Measurements from ENCODE around the gene DIAPH2. TPM values are rescaled to one million over a fixed set of nuclear protein-coding genes. Genes with fewer than 3 reads are reported as not detected.

The DIAPH2 gene
- total and polyA plus RNA-seq, 9 of the 15 experiments (the other 6 are each of a cell fraction or from before 2014, with no cell fraction given), result 0.01 to 0.18 (median 0.07) TPM; not detected in 1

DNA sequence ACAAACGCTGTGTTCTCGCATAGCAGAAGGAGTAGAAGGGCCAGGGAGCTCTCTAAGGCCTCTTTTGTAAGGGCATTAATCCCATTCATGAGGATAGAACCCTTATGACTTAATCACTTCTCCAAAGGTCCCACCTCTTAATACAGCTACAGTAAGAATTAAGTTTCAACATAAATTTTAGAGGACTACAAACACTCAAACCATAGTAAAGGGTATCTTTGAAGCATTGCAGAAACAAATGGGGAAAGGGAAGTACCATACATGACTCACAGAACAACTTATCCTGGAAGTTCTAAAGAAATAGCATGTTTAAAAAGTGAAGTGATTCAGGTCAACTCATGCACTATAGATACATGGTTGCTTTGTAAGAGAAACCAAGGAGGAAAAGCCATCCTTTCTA lies 879.9 kb downstream of the DIAPH2 start (continued):
- TF ChIP-seq, protein P1, sequence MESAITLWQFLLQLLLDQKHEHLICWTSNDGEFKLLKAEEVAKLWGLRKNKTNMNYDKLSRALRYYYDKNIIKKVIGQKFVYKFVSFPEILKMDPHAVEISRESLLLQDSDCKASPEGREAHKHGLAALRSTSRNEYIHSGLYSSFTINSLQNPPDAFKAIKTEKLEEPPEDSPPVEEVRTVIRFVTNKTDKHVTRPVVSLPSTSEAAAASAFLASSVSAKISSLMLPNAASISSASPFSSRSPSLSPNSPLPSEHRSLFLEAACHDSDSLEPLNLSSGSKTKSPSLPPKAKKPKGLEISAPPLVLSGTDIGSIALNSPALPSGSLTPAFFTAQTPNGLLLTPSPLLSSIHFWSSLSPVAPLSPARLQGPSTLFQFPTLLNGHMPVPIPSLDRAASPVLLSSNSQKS (CRISPR knock-in tag; IDR thresholded peaks at IDR 0.05), result no peak
- TF ChIP-seq KAT2B (IDR thresholded peaks at IDR 0.05; ENCODE audit: low read depth, low read length), result no peak
- TF ChIP-seq, protein P2, sequence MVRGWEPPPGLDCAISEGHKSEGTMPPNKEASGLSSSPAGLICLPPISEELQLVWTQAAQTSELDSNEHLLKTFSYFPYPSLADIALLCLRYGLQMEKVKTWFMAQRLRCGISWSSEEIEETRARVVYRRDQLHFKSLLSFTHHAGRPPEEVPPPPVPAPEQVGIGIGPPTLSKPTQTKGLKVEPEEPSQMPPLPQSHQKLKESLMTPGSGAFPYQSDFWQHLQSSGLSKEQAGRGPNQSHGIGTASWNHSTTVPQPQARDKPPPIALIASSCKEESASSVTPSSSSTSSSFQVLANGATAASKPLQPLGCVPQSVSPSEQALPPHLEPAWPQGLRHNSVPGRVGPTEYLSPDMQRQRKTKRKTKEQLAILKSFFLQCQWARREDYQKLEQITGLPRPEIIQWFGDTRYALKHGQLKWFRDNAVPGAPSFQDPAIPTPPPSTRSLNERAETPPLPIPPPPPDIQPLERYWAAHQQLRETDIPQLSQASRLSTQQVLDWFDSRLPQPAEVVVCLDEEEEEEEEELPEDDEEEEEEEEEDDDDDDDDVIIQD (CRISPR knock-in tag; IDR thresholded peaks at IDR 0.05), result no peak
- no peak for TF ChIP-seq CHD1 (IDR thresholded peaks at IDR 0.05; ENCODE audit: low read length)
- TF ChIP-seq, protein P3, sequence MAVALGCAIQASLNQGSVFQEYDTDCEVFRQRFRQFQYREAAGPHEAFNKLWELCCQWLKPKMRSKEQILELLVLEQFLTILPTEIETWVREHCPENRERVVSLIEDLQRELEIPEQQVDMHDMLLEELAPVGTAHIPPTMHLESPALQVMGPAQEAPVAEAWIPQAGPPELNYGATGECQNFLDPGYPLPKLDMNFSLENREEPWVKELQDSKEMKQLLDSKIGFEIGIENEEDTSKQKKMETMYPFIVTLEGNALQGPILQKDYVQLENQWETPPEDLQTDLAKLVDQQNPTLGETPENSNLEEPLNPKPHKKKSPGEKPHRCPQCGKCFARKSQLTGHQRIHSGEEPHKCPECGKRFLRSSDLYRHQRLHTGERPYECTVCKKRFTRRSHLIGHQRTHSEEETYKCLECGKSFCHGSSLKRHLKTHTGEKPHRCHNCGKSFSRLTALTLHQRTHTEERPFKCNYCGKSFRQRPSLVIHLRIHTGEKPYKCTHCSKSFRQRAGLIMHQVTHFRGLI (CRISPR knock-in tag; IDR thresholded peaks at IDR 0.05), result no peak

DNA sequence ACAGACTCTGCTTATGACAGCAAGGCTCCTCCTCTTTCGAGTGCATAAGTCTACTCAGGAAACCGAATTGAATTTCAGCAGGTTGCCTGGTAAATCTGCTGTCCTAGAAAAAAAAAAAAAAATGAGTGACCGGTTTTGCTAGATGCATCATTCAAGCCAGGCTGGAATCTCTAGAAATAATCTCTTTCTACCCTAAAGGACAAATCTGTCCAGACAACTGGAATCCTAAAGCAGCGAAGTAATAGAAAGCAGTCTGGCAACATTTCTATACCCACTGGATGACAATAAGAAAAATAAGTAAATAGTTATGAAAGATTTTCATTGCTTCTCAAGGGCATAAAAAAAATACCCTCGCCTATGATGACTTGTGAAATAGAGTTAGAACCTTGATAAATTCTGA lies 902.5 kb downstream of the DIAPH2 start:
- intact Hi-C loops (cut with micrococcal nuclease), result no loop called here
- no peaks in the 10 kb centered on the region; the same call in 1 of the 2 replicates for H3K9me3 ChIP-seq (replicated peaks; ENCODE audit: control insufficient read depth, insufficient read depth, low read depth, low read length)
- no peaks in the 10 kb centered on the region for H3K36me3 ChIP-seq (ENCODE audit: control insufficient read depth, insufficient read depth, low read length)
- DNase-seq (ENCODE audit: extremely low read depth in 1 of 4, low spot score in 3 of 4), result no peak
- no peak for ATAC-seq
- no peak overlapping the region for H3K27ac ChIP-seq (ENCODE audit: extremely low read depth, low read depth, low read length)
- no peak overlapping the region for H2AFZ ChIP-seq (ENCODE audit: low read depth, low read length)
- in situ Hi-C loops (cut with MboI), result no loop called here
- no peak overlapping the region for H3K9ac ChIP-seq (ENCODE audit: insufficient read depth in 1 of 2, low read depth in 2 of 2, low read length in 2 of 2)
- ChIA-PET POLR2A (no interaction called here), CTCF (ENCODE audit: low intra/inter-chr PET ratio) (no interaction called here)
- H3K27me3 ChIP-seq (ENCODE audit: control insufficient read depth in 2 of 2, insufficient read depth in 2 of 2, low read length in 2 of 2), result no peaks in the 10 kb centered on the region
- no peak overlapping the region for H3K4me2 ChIP-seq (ENCODE audit: insufficient read depth, low read length)
- no peaks in the 10 kb centered on the region for H3K79me2 ChIP-seq (ENCODE audit: control insufficient read depth, insufficient read depth, low read length)
- no peaks in the 10 kb centered on the region for H4K20me1 ChIP-seq (replicated peaks; ENCODE audit: control insufficient read depth, insufficient read depth, low read length)
- no peak for FAIRE-seq
- 4% methylated on average over 4 of the region's 5 CpGs for WGBS (ENCODE audit: insufficient coverage, low coverage, missing lambda C conversion rate)
- no TSS peak for BruUV-seq (replicated peaks)
- no peak overlapping the region for H3K4me3 ChIP-seq
- no peaks in the 10 kb centered on the region for H3K9me1 ChIP-seq (ENCODE audit: control insufficient read depth, insufficient read depth, low read length)
- no peaks in the 10 kb centered on the region for H3K4me1 ChIP-seq (replicated peaks in 1 of 2; ENCODE audit: control insufficient read depth in 2 of 2, insufficient read depth in 2 of 2, low read length in 2 of 2)
- TF ChIP-seq TCF3 (CRISPR knock-in tag; IDR thresholded peaks at IDR 0.05), result no peak
- no peak for TF ChIP-seq MTF1 (CRISPR knock-in tag; IDR thresholded peaks at IDR 0.05; ENCODE audit: borderline replicate concordance)
- TF ChIP-seq, protein P4, sequence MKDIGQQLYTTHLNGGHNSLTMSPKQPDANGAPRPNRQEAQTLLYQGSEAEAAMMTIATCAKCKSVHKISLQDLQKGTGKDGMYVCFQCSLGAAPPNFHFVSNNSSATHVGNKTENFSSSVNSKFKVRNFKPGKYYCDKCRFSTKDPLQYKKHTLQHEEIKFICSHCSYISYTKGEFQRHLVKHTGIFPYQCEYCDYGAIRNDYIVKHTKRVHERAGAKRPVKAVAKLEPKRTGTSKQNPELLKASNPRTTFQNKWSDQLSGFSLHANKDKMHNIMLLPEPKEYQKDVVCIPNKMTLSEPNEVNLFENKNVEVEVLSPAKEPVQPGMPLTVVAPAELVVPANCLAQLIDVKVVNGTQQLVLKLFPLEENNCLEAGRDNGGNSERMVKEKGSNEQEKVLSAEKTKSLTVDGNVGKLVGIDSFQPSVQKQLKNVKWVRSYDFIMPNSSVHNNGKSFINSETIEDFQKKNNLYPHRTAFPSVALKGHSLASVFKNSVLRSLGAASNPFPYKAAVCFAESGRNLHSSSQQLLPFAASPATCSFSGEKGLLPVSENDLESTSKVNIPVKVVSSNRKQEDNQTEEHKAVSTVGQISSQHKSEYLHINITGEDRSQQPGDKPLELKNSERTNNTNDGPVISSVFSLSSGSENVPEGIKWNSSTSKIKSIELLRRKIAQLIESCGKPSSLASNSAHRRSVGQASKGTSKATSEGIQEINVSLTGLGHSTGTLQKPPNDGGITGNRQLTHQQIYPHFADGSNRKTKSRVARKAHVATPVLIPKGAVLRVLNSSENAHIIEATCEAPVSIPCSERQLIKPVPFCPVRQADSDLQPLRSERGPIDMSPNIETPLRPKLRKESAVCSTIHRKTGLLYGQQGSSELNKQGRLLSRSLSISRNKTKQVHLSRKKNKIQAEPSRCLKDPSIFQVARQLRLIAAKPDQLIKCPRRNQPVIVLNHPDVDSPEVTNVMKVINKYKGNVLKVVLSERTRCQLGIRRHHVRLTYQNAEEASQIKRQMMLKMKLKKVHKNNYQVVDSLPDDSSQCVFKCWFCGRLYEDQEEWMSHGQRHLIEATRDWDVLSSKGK (CRISPR knock-in tag; IDR thresholded peaks at IDR 0.05), result no peak
- no peak for TF ChIP-seq ZNF586 (CRISPR knock-in tag; conservative IDR thresholded peaks at IDR 0.05)
- no peak for TF ChIP-seq NCOA2 (IDR thresholded peaks at IDR 0.05; ENCODE audit: partially characterized antibody in 2 of 2)
- no peak for TF ChIP-seq ZNF431 (CRISPR knock-in tag; IDR thresholded peaks at IDR 0.05)
